BLaER1 (cell line): Measurements from ENCODE around the gene PLRG1.

Experiments
- H3K27ac ChIP-seq: shearing (Covaris generic); formaldehyde crosslinking; 2 replicates; pipeline ENCODE4 v1.8.1; 2022
- H3K27me3 ChIP-seq: shearing (Covaris generic); formaldehyde crosslinking; 2 replicates; pipeline ENCODE4 v1.8.1; 2022
- H3K36me3 ChIP-seq: shearing (Covaris generic); formaldehyde crosslinking; 2 replicates; pipeline ENCODE4 v1.8.1; 2022
- H3K4me1 ChIP-seq: shearing (Covaris generic); formaldehyde crosslinking; 2 replicates; pipeline ENCODE4 v1.8.1; 2022
- H3K4me2 ChIP-seq: shearing (Covaris generic); formaldehyde crosslinking; 2 replicates; pipeline ENCODE4 v1.8.1; 2022
- H3K4me3 ChIP-seq: shearing (Covaris generic); formaldehyde crosslinking; 2 replicates; pipeline ENCODE4 v1.8.1; 2022
- H3K9ac ChIP-seq: shearing (Covaris generic); formaldehyde crosslinking; 2 replicates; pipeline ENCODE4 v1.8.1; 2022
- H3K9me3 ChIP-seq: shearing (Covaris generic); formaldehyde crosslinking; 2 replicates; pipeline ENCODE4 v1.8.1; 2022
- H4K20me1 ChIP-seq: shearing (Covaris generic); formaldehyde crosslinking; 2 replicates; pipeline ENCODE4 v1.8.1; 2022
- Cebpa-rat ChIP-seq: shearing (Covaris generic); IDR thresholded peaks from 2 replicates; pipeline ENCODE4 v1.8.1; 2022

The PLRG1 gene

GRCh38 chr4:154574311-154574710, 24.1 kb upstream of the PLRG1 start:
- no peak for TF ChIP-seq Cebpa-rat

GRCh38 chr4:154573190-154573870, 23.1 kb upstream of the PLRG1 start:
- TF ChIP-seq Cebpa-rat: no peak
- Histone ChIP-seq H3K9ac (no peak overlapping the region), H3K27me3 (no peaks in the 10 kb centered on the region), H3K27ac (no peak overlapping the region), H3K4me1 (no peaks in the 10 kb centered on the region), H3K4me2 (no peak overlapping the region), H3K36me3 (no peaks in the 10 kb centered on the region), H3K9me3 (no peaks in the 10 kb centered on the region), H4K20me1 (no peaks in the 10 kb centered on the region), H3K4me3 (no peak overlapping the region)

More at GRCh38 chr4:154574311-154574710, 24.1 kb upstream of the PLRG1 start:
- H4K20me1 ChIP-seq: no peaks in the 10 kb centered on the region
- H3K4me3 ChIP-seq: no peak overlapping the region
- H3K4me2 ChIP-seq: no peak overlapping the region
- H3K9me3 ChIP-seq: no peaks in the 10 kb centered on the region
- H3K27me3 ChIP-seq: no peaks in the 10 kb centered on the region
- no peak overlapping the region for H3K27ac ChIP-seq
- no peak overlapping the region for H3K9ac ChIP-seq
- H3K36me3 ChIP-seq: no peaks in the 10 kb centered on the region
- H3K4me1 ChIP-seq: no peaks in the 10 kb centered on the region

GRCh38 chr4:154569584-154569983, 19.4 kb upstream of the PLRG1 start:
- Histone ChIP-seq H3K36me3 (no peaks in the 10 kb centered on the region), H3K9me3 (no peaks in the 10 kb centered on the region), H3K4me1 (no peaks in the 10 kb centered on the region), H3K4me3 (no peak overlapping the region), H3K9ac (no peak overlapping the region), H3K27me3 (no peaks in the 10 kb centered on the region), H3K4me2 (no peak overlapping the region), H3K27ac (no peak overlapping the region), H4K20me1 (no peaks in the 10 kb centered on the region)
- no peak for TF ChIP-seq Cebpa-rat

GRCh38 chr4:154569028-154569427, 18.8 kb upstream of the PLRG1 start:
- no peak for TF ChIP-seq Cebpa-rat
- Histone ChIP-seq H3K4me2 (no peak overlapping the region), H3K27ac (no peak overlapping the region), H4K20me1 (no peaks in the 10 kb centered on the region), H3K4me3 (no peak overlapping the region), H3K36me3 (no peaks in the 10 kb centered on the region), H3K4me1 (no peaks in the 10 kb centered on the region), H3K9ac (no peak overlapping the region), H3K27me3 (no peaks in the 10 kb centered on the region), H3K9me3 (no peaks in the 10 kb centered on the region)

- Histone ChIP-seq H3K9me3 (no peaks in the 10 kb centered on the region), H3K4me2 (no peak overlapping the region), H4K20me1 (no peaks in the 10 kb centered on the region), H3K4me3 (no peak overlapping the region), H3K27ac (no peak overlapping the region), H3K36me3 (no peaks in the 10 kb centered on the region), H3K27me3 (no peaks in the 10 kb centered on the region), H3K4me1 (no peaks in the 10 kb centered on the region), H3K9ac (no peak overlapping the region)
- no peak for TF ChIP-seq Cebpa-rat
Measured at GRCh38 chr4:154566639-154567204, 16.5 kb upstream of the PLRG1 start.

- Histone ChIP-seq H3K36me3 (no peaks in the 10 kb centered on the region), H4K20me1 (no peaks in the 10 kb centered on the region), H3K4me1 (no peaks in the 10 kb centered on the region), H3K9me3 (no peaks in the 10 kb centered on the region), H3K9ac (no peak overlapping the region), H3K27me3 (no peaks in the 10 kb centered on the region), H3K4me3 (no peak overlapping the region), H3K27ac (no peak overlapping the region), H3K4me2 (no peak overlapping the region)
- no peak for TF ChIP-seq Cebpa-rat
Measured at GRCh38 chr4:154565704-154566103, 15.5 kb upstream of the PLRG1 start.

- no peaks in the 10 kb centered on the region for H3K4me1 ChIP-seq
- H3K27ac ChIP-seq: no peak overlapping the region
- no peak for TF ChIP-seq Cebpa-rat
- no peak overlapping the region for H3K4me2 ChIP-seq
- no peaks in the 10 kb centered on the region for H4K20me1 ChIP-seq
- H3K4me3 ChIP-seq: no peak overlapping the region
- H3K36me3 ChIP-seq: no peaks in the 10 kb centered on the region
- H3K9ac ChIP-seq: no peak overlapping the region
- H3K9me3 ChIP-seq: no peaks in the 10 kb centered on the region
- no peaks in the 10 kb centered on the region for H3K27me3 ChIP-seq
Measured at GRCh38 chr4:154564311-154564710, 14.1 kb upstream of the PLRG1 start.

GRCh38 chr4:154562697-154563254, 12.6 kb upstream of the PLRG1 start, which contains the start of gene FGB:
TSS of gene FGB (plus strand) at chr4:154563011. CDS start at chr4:154563019, 8 bp downstream.
- no peak within 1 kb of the TSS for H3K4me3 ChIP-seq
- no peak for TF ChIP-seq Cebpa-rat
- H3K9ac ChIP-seq: no peak within 1 kb of the TSS
- no peaks in the 10 kb centered on the region for H3K9me3 ChIP-seq
- no peaks in the 10 kb centered on the region for H3K27me3 ChIP-seq
- H3K27ac ChIP-seq: no peak within 1 kb of the TSS
- H4K20me1 ChIP-seq: no peaks in the 10 kb centered on the region
- no peaks in the 10 kb centered on the region for H3K4me1 ChIP-seq
- H3K4me2 ChIP-seq: no peak within 1 kb of the TSS
- no peaks in the 10 kb centered on the region for H3K36me3 ChIP-seq

GRCh38 chr4:154560824-154561231, 10.6 kb upstream of the PLRG1 start:
- no peak overlapping the region for H3K9ac ChIP-seq
- H3K36me3 ChIP-seq: no peaks in the 10 kb centered on the region
- H3K4me1 ChIP-seq: no peaks in the 10 kb centered on the region
- no peak for TF ChIP-seq Cebpa-rat
- no peak overlapping the region for H3K27ac ChIP-seq
- no peaks in the 10 kb centered on the region for H3K9me3 ChIP-seq
- H4K20me1 ChIP-seq: no peaks in the 10 kb centered on the region
- no peaks in the 10 kb centered on the region for H3K27me3 ChIP-seq
- H3K4me3 ChIP-seq: no peak overlapping the region
- no peak overlapping the region for H3K4me2 ChIP-seq

- H3K4me2 ChIP-seq: no peak overlapping the region
- H3K36me3 ChIP-seq: no peaks in the 10 kb centered on the region
Measured at GRCh38 chr4:154560419-154560801, 10.2 kb upstream of the PLRG1 start.

More at GRCh38 chr4:154560419-154560801, 10.2 kb upstream of the PLRG1 start:
- Histone ChIP-seq H3K9ac (no peak overlapping the region), H3K27ac (no peak overlapping the region), H3K4me1 (no peaks in the 10 kb centered on the region), H3K4me3 (no peak overlapping the region), H3K9me3 (no peaks in the 10 kb centered on the region), H3K27me3 (no peaks in the 10 kb centered on the region), H4K20me1 (no peaks in the 10 kb centered on the region)
- TF ChIP-seq Cebpa-rat: no peak
